RPMI7951 (cell line): ENCODE data around the gene ARHGEF17. TPM values are rescaled to one million over a fixed set of nuclear protein-coding genes. Genes with fewer than 3 reads are reported as not detected.
A peak's percentile ranks its signal among the peaks of the same experiment; 100 is the strongest.

Source experiments
- DNase-seq: peaks from one replicate; pipeline ENCODE4 v3.0.0-alpha.2; 2012; ENCODE audit warnings: low read depth
- total RNA-seq: library from RNA; depleted of rRNA; stranded (reverse); fragments of >200 nt; shearing (Covaris generic); gene quantifications from 2 replicates; pipeline ENCODE4 v1.2.3, GENCODE V29; 2014

Gene ARHGEF17
- total RNA-seq, 1 experiment from 2014 or later = 9.1 TPM

- DNase-seq = peak; percentile 43
These were observed 22.6 kb downstream of the ARHGEF17 start for GRCh38 chr11:73330569-73331093.

GRCh38 chr11:73331138-73331916 lies 23.3 kb downstream of the ARHGEF17 start:
- peak; percentile 53 for DNase-seq

- DNase-seq = no peak
These were observed 25.1 kb downstream of the ARHGEF17 start for GRCh38 chr11:73333173-73333572.

GRCh38 chr11:73333640-73334383 lies 25.7 kb downstream of the ARHGEF17 start:
- no peak for DNase-seq

GRCh38 chr11:73334384-73335203 lies 26.5 kb downstream of the ARHGEF17 start:
- peak; percentile 93 for DNase-seq

- DNase-seq = peak; percentile 88
These were observed 27.3 kb downstream of the ARHGEF17 start for GRCh38 chr11:73335204-73335923.

GRCh38 chr11:73337846-73338245 lies 29.8 kb downstream of the ARHGEF17 start:
- no peak for DNase-seq

GRCh38 chr11:73338279-73338678 lies 30.2 kb downstream of the ARHGEF17 start:
- DNase-seq = no peak

- peak; percentile 57 for DNase-seq
These were observed 32.1 kb downstream of the ARHGEF17 start for GRCh38 chr11:73340164-73340563.

GRCh38 chr11:73342633-73343032 lies 34.6 kb downstream of the ARHGEF17 start:
- no peak for DNase-seq

GRCh38 chr11:73343076-73343873 lies 35.2 kb downstream of the ARHGEF17 start:
- DNase-seq = no peak

GRCh38 chr11:73344191-73344607 lies 36.1 kb downstream of the ARHGEF17 start:
- DNase-seq = no peak

GRCh38 chr11:73345481-73346160 lies 37.5 kb downstream of the ARHGEF17 start:
- DNase-seq = no peak

- no peak for DNase-seq
These were observed 38.3 kb downstream of the ARHGEF17 start for GRCh38 chr11:73346186-73346935.

GRCh38 chr11:73347067-73347466 lies 39.0 kb downstream of the ARHGEF17 start:
- DNase-seq = no peak

GRCh38 chr11:73348838-73349237 lies 40.8 kb downstream of the ARHGEF17 start:
- no peak for DNase-seq

GRCh38 chr11:73349633-73350032 lies 41.6 kb downstream of the ARHGEF17 start:
- no peak for DNase-seq

GRCh38 chr11:73350908-73351636 lies 43.0 kb downstream of the ARHGEF17 start:
- peak; percentile 58 for DNase-seq
